Measurements from ENCODE around the gene CEMP1. TPM values are rescaled to one million over a fixed set of nuclear protein-coding genes. Genes with fewer than 3 reads are reported as not detected.

Gene CEMP1
- total RNA-seq, 4 donors from 2014 or later = 0.46 to 3.3 TPM; not detected in 2

DNA sequence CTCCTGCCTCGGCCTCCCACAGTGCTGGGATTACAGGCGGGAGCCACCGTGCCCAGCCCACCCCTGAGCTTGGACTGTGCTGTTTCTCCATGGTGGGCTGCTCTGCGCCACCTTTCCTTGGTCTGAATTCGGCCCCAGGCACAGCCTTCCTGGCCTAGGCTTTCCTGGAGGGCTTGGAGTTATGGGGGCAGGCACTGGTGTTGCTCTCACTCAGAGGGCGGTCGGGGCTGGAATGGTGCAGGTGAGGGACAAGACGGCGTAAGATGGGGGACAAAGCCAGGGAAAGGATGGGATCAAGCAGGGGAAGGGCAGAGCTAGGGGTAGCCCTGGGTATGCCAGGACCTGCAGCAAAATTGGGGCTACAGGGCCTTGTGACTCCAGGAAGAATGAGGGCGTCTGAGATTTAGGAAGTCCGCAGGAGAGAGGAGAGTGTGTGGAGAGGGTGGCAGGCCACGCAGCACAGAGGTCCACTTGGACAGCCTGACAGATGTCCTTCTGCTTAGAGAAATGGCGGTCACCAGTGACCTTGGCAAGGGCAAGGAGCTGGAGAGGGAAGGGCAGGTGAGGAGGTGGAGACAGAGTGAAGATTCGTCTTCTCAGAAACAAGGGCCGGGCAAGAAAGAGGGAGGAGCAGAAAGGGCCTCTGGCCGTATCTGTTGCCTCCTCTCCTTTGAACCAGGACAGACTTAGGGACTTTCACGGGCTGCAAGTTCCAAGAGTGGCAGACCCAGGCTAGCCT lies 19.0 kb downstream of the CEMP1 start:
- Histone ChIP-seq H3K4me3 (no peak overlapping the region), H3K36me3 (no peaks in the 10 kb centered on the region), H3K27ac (peak overlapping the region; percentile 96 to 97), H3K9me3 (no peaks in the 10 kb centered on the region), H3K27me3 (no peaks in the 10 kb centered on the region), H3K4me1 (peaks cover 8 to 21% of the 10 kb centered on the region in 2 donors)
- intact Hi-C loops (cut with DNase I; ENCODE audit: low total_unique reads) = no loop called here
- no peak for TF ChIP-seq CTCF (IDR thresholded peaks at IDR 0.05)
- TF ChIP-seq POLR2A (IDR thresholded peaks at IDR 0.05) = no peak
- peak in 1 of 2 donors; percentile 18 for DNase-seq

- peak; percentile 87 to 92 for DNase-seq
- peak; percentile 46 to 68 for TF ChIP-seq POLR2A (IDR thresholded peaks at IDR 0.05)
- TF ChIP-seq CTCF (IDR thresholded peaks at IDR 0.05) = no peak
- Histone ChIP-seq H3K36me3 (no peaks in the 10 kb centered on the region), H3K27me3 (no peaks in the 10 kb centered on the region), H3K4me1 (peaks cover under 1 to 12% of the 10 kb centered on the region in 2 donors), H3K4me3 (peak overlapping the region in 1 of 2 donors; percentile 15), H3K27ac (peak overlapping the region; percentile 47 to 63), H3K9me3 (no peaks in the 10 kb centered on the region)
- intact Hi-C loops (cut with DNase I; ENCODE audit: low total_unique reads) = no loop called here
Measured at GRCh38 chr16:2511128-2511800, 19.9 kb downstream of the CEMP1 start.

GRCh38 chr16:2508722-2509400 lies 22.3 kb downstream of the CEMP1 start:
- H3K27me3 ChIP-seq = no peaks in the 10 kb centered on the region
- no peak overlapping the region for H3K4me3 ChIP-seq
- no peaks in the 10 kb centered on the region for H3K36me3 ChIP-seq
- no peaks in the 10 kb centered on the region for H3K9me3 ChIP-seq
- no peaks in the 10 kb centered on the region for H3K4me1 ChIP-seq
- intact Hi-C loops (cut with DNase I; ENCODE audit: low total_unique reads) = no loop called here
- DNase-seq = no peak
- no peak for TF ChIP-seq CTCF (IDR thresholded peaks at IDR 0.05)
- no peak for TF ChIP-seq POLR2A (IDR thresholded peaks at IDR 0.05)
- no peak overlapping the region for H3K27ac ChIP-seq

- intact Hi-C loops (cut with DNase I; ENCODE audit: low total_unique reads) = no loop called here
- TF ChIP-seq CTCF (IDR thresholded peaks at IDR 0.05) (no peak), POLR2A (IDR thresholded peaks at IDR 0.05) (no peak)
- Histone ChIP-seq H3K27me3 (no peaks in the 10 kb centered on the region), H3K4me3 (no peak overlapping the region), H3K4me1 (peaks cover 0 to 3% of the 10 kb centered on the region in 2 donors), H3K27ac (no peak overlapping the region), H3K36me3 (no peaks in the 10 kb centered on the region), H3K9me3 (no peaks in the 10 kb centered on the region)
- no peak for DNase-seq
Measured at GRCh38 chr16:2507665-2508064, 23.5 kb downstream of the CEMP1 start.

Measured in uterus (tissue), 4 donors.